ENCODE measurements around the gene MYORG. TPM values are rescaled to one million over a fixed set of nuclear protein-coding genes. Genes with fewer than 3 reads are reported as not detected.

The MYORG gene
- total and polyA plus RNA-seq, 10 of the 15 experiments (the other 5 are each of a cell fraction or from before 2014, with no cell fraction given), result 0.05 to 0.36 (median 0.10) TPM; not detected in 1

GRCh38 chr9:34374905-34375552, 1.7 kb downstream of the MYORG start:
- POLR2A ChIA-PET, result no interaction called here
- Histone ChIP-seq H3K9me3 (replicated peaks; ENCODE audit: control insufficient read depth, insufficient read depth, low read length) (no peaks in the 10 kb centered on the region; the same call in 2 of the 3 replicates), H3K4me2 (ENCODE audit: control insufficient read depth, insufficient read depth) (no peak overlapping the region), H3K36me3 (ENCODE audit: control insufficient read depth in 2 of 2, insufficient read depth in 2 of 2, low read length in 1 of 2) (no peaks in the 10 kb centered on the region), H2AFZ (ENCODE audit: control insufficient read depth, low read depth, low read length) (no peak overlapping the region), H3K79me2 (ENCODE audit: control insufficient read depth, insufficient read depth, low read length) (no peaks in the 10 kb centered on the region), H4K20me1 (ENCODE audit: control insufficient read depth, insufficient read depth) (no peaks in the 10 kb centered on the region), H3K27ac (ENCODE audit: control insufficient read depth, insufficient read depth) (no peak overlapping the region), H3K27me3 (replicated peaks in 1 of 2; ENCODE audit: control insufficient read depth in 2 of 2, insufficient read depth in 2 of 2, low read length in 1 of 2) (no peaks in the 10 kb centered on the region), H3K9ac (ENCODE audit: control insufficient read depth, insufficient read depth, low read length) (no peak overlapping the region), H3K4me3 (no peak overlapping the region), H3K4me1 (ENCODE audit: control insufficient read depth, insufficient read depth, low read length) (peaks cover 12% of the 10 kb centered on the region)
- no TSS peak for BruUV-seq (replicated peaks)
- WGBS (ENCODE audit: insufficient coverage, insufficient replicate concordance, low lambda C conversion rate, missing lambda C conversion rate), result 65% methylated on average over 5 of the region's 5 CpGs
- intact Hi-C loops (cut with micrococcal nuclease; ENCODE audit: unreplicated experiment), result loop anchor here (5.0 kb wide), 1 partner anchor 123 kb away; no protein-coding TSS in a partner anchor
- CTCF ChIA-PET, result interaction anchor here (0.5 to 7.9 kb wide), 6 partner anchors 22 to 758 kb away, joined by 3 to 134 read pairs (median 4); no protein-coding TSS in a partner anchor
- ATAC-seq, result no peak
- SMC1A ChIA-PET (ENCODE audit: uncharacterized antibody, unreplicated experiment), result interaction anchor here (0.6 to 8.7 kb wide), 3 partner anchors 14 to 765 kb away, joined by 3 to 73 read pairs (median 3); no protein-coding TSS in a partner anchor
- no peak for DNase-seq (ENCODE audit: low read depth, low spot score)
- no peak for FAIRE-seq
- in situ Hi-C loops (cut with MboI), result no loop called here
- RAD21 ChIA-PET (ENCODE audit: unreplicated experiment), result interaction anchor here (0.8 kb wide), 1 partner anchor 45 kb away, joined by 3 read pairs; no protein-coding TSS in a partner anchor
- no peak for TF ChIP-seq BACH1 (IDR thresholded peaks at IDR 0.05; ENCODE audit: borderline replicate concordance)
- TF ChIP-seq BRCA1 (IDR thresholded peaks at IDR 0.05; ENCODE audit: low read depth, low read length), result no peak
- TF ChIP-seq ZBTB4 (CRISPR knock-in tag; IDR thresholded peaks at IDR 0.05), result no peak
- TF ChIP-seq ZNF207 (IDR thresholded peaks at IDR 0.05; ENCODE audit: borderline replicate concordance), result no peak
- no peak for TF ChIP-seq MYB (IDR thresholded peaks at IDR 0.05; ENCODE audit: borderline replicate concordance, low read depth, low read length)
- TF ChIP-seq RAD51 (IDR thresholded peaks at IDR 0.05), result no peak
- no peak for TF ChIP-seq ZBED1 (IDR thresholded peaks at IDR 0.05; ENCODE audit: borderline replicate concordance)
- TF ChIP-seq USF2 (IDR thresholded peaks at IDR 0.05; ENCODE audit: borderline replicate concordance, low read depth, low read length), result no peak
- no peak for TF ChIP-seq FOXM1 (IDR thresholded peaks at IDR 0.05; ENCODE audit: low read depth, low read length)
- TF ChIP-seq TBL1XR1 (IDR thresholded peaks at IDR 0.05; ENCODE audit: low read depth, low read length), result no peak
- TF ChIP-seq E2F4 (IDR thresholded peaks at IDR 0.05; ENCODE audit: low read depth, low read length), result no peak
- TF ChIP-seq SMC3 (IDR thresholded peaks at IDR 0.05; ENCODE audit: borderline replicate concordance, low read length), result no peak
- no peak for TF ChIP-seq JUNB (IDR thresholded peaks at IDR 0.05)
- TF ChIP-seq ATF3 (IDR thresholded peaks at IDR 0.05; ENCODE audit: borderline replicate concordance, extremely low read depth, low read depth, low read length), result no peak

Measured in GM12878 (cell line).